Panc1 (cell line): ENCODE measurements around the gene SERTAD1.

Source experiments
- POLR2AphosphoS5 ChIP-seq: IDR thresholded peaks from 2 replicates; pipeline ENCODE4 v1.6.1; 2012; ENCODE audit warnings: mild to moderate bottlenecking, low read depth, low read length, moderate library complexity
- TF ChIP-seq, protein P1 (sequence below): fragments of 450-650 bp; IDR thresholded peaks from 2 replicates; pipeline ENCODE4 v1.5.1; 2017; ENCODE audit warnings: mild to moderate bottlenecking
- TF ChIP-seq, protein P2 (sequence below), 2 experiments: IDR thresholded peaks; 2 replicates each; pipeline ENCODE4 v1.6.1; 2011 to 2012; ENCODE audit warnings: low read depth in 2 of 2, control low read depth in 1 of 2, low read length in 1 of 2, mild to moderate bottlenecking in 1 of 2, moderate library complexity in 1 of 2; ENCODE audit not compliant: insufficient read depth in 1 of 2

DNA sequence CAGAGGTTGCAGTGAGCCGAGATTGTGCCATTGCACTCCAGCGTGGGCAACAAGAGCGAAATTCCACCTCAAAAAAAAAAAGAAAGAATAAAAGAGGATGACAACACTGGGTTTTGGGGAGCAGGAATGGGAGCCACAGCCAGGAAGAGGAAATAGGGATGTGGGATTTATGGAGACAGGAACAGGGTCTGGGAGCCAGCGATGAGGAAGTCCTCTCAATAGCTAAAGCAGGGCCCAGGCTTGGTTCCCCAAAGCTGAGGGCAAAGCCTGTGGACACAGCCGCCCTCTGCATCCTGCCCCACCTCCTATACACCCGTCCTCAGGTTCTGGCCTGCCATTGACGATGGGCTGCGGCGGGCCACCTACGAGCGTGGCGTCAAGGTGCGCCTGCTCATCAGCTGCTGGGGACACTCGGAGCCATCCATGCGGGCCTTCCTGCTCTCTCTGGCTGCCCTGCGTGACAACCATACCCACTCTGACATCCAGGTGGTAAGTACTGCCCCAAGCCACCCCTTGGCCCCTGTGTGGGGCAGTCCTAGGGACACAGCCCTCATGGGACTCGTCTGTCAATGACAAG is 49.4 kb downstream of the SERTAD1 start:
- no peak for TF ChIP-seq POLR2AphosphoS5
- TF ChIP-seq, protein P1, sequence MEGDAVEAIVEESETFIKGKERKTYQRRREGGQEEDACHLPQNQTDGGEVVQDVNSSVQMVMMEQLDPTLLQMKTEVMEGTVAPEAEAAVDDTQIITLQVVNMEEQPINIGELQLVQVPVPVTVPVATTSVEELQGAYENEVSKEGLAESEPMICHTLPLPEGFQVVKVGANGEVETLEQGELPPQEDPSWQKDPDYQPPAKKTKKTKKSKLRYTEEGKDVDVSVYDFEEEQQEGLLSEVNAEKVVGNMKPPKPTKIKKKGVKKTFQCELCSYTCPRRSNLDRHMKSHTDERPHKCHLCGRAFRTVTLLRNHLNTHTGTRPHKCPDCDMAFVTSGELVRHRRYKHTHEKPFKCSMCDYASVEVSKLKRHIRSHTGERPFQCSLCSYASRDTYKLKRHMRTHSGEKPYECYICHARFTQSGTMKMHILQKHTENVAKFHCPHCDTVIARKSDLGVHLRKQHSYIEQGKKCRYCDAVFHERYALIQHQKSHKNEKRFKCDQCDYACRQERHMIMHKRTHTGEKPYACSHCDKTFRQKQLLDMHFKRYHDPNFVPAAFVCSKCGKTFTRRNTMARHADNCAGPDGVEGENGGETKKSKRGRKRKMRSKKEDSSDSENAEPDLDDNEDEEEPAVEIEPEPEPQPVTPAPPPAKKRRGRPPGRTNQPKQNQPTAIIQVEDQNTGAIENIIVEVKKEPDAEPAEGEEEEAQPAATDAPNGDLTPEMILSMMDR: no peak
- TF ChIP-seq, protein P2, sequence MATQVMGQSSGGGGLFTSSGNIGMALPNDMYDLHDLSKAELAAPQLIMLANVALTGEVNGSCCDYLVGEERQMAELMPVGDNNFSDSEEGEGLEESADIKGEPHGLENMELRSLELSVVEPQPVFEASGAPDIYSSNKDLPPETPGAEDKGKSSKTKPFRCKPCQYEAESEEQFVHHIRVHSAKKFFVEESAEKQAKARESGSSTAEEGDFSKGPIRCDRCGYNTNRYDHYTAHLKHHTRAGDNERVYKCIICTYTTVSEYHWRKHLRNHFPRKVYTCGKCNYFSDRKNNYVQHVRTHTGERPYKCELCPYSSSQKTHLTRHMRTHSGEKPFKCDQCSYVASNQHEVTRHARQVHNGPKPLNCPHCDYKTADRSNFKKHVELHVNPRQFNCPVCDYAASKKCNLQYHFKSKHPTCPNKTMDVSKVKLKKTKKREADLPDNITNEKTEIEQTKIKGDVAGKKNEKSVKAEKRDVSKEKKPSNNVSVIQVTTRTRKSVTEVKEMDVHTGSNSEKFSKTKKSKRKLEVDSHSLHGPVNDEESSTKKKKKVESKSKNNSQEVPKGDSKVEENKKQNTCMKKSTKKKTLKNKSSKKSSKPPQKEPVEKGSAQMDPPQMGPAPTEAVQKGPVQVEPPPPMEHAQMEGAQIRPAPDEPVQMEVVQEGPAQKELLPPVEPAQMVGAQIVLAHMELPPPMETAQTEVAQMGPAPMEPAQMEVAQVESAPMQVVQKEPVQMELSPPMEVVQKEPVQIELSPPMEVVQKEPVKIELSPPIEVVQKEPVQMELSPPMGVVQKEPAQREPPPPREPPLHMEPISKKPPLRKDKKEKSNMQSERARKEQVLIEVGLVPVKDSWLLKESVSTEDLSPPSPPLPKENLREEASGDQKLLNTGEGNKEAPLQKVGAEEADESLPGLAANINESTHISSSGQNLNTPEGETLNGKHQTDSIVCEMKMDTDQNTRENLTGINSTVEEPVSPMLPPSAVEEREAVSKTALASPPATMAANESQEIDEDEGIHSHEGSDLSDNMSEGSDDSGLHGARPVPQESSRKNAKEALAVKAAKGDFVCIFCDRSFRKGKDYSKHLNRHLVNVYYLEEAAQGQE (IDR thresholded peaks at IDR 0.05; ENCODE audit: insufficient read depth in 1 of 2, low read depth in 2 of 2, low read length in 1 of 2): no peak
